GM10266 (cell line): ENCODE data around the gene CST9L.

ENCODE experiments used
- DNase-seq: peaks from one replicate; pipeline ENCODE4 v3.0.0; 2012; ENCODE audit errors: extremely low spot score
- CTCF ChIP-seq: IDR thresholded peaks from 2 replicates; pipeline ENCODE4 v1.5.1; 2012; ENCODE audit warnings: mild to moderate bottlenecking, low read depth; ENCODE audit not compliant: control insufficient read depth, insufficient read depth; ENCODE audit errors: missing control alignments

Gene CST9L

GRCh38 chr20:23568320-23568970 is at the start of gene CST9L:
TSS of gene CST9L (minus strand) at chr20:23568484. CDS start at chr20:23568450, 34 bp downstream.
- DNase-seq: no peak
- TF ChIP-seq CTCF: no peak

GRCh38 chr20:23614163-23614562 is 45.9 kb upstream of the CST9L start:
- TF ChIP-seq CTCF: no peak
- DNase-seq: no peak

GRCh38 chr20:23613676-23614075 is 45.4 kb upstream of the CST9L start:
- DNase-seq: no peak
- TF ChIP-seq CTCF: no peak

GRCh38 chr20:23612396-23612795 is 44.1 kb upstream of the CST9L start:
- TF ChIP-seq CTCF: no peak
- no peak for DNase-seq

- DNase-seq: no peak
- TF ChIP-seq CTCF: no peak
These were observed 41.3 kb upstream of the CST9L start for GRCh38 chr20:23609486-23610109.

GRCh38 chr20:23608251-23608846 is 40.1 kb upstream of the CST9L start:
- TF ChIP-seq CTCF: no peak
- DNase-seq: no peak

GRCh38 chr20:23607497-23608245 is 39.4 kb upstream of the CST9L start:
- TF ChIP-seq CTCF: no peak
- no peak for DNase-seq
